ENCODE data around the gene CHI3L2.

GRCh38 chr1:111270771-111271463 lies 43.4 kb downstream of the CHI3L2 start:
- no peak for TF ChIP-seq GATA2 (IDR thresholded peaks at IDR 0.05; ENCODE audit: low read depth, low read length)
- no peak for TF ChIP-seq GATA3 (IDR thresholded peaks at IDR 0.05; ENCODE audit: low read depth, low read length)

All from SH-SY5Y (cell line).